Tibial artery (tissue), 4 donors: ENCODE measurements around the gene SNX32.

Experiments
- DNase-seq, 2 donors: peaks; one replicate each; pipeline ENCODE4 v3.0.0-alpha.2; 2019
- H3K27ac ChIP-seq, 2 donors: fragments of 200-600 bp; sonication (generic) in 1 of 2; 1 replicate in 1 of 2; 2 replicates in 1 of 2; pipeline ENCODE4 v1.5.1; 2018 to 2019; ENCODE audit warnings: mild to moderate bottlenecking in 1 of 2
- H3K27me3 ChIP-seq, 2 donors: fragments of 200-600 bp; sonication (generic) in 1 of 2; one replicate each; pipeline versions ENCODE4 v1.5.1 to v1.6.0; 2016 to 2019
- H3K36me3 ChIP-seq, 3 donors: fragments of 200-600 bp; sonication (generic) in 2 of 3; one replicate each; pipeline ENCODE4 v1.5.1; 2016 to 2019; ENCODE audit warnings: mild to moderate bottlenecking in 2 of 3
- H3K4me1 ChIP-seq, 4 donors: fragments of 200-600 bp; sonication (generic) in 2 of 4; 1 replicate in 3 of 4; 2 replicates in 1 of 4; pipeline ENCODE4 v1.5.1; 2016 to 2019
- H3K4me3 ChIP-seq, 2 donors: fragments of 200-600 bp; sonication (generic) in 1 of 2; 1 replicate in 1 of 2; 2 replicates in 1 of 2; pipeline ENCODE4 v1.5.1; 2018 to 2019; ENCODE audit warnings: mild to moderate bottlenecking in 2 of 2
- H3K9me3 ChIP-seq, 3 donors: fragments of 200-600 bp; sonication (generic) in 1 of 3; one replicate each; pipeline ENCODE4 v1.5.1; 2016 to 2019
- CTCF ChIP-seq, 2 experiments: fragments of 200-600 bp in 1 of 2; fragments of 450-650 bp in 1 of 2; IDR thresholded peaks; one replicate each; pipeline ENCODE4 v1.5.1; 2017 to 2019; ENCODE audit warnings: antibody characterized with exemption in 2 of 2, mild to moderate bottlenecking in 1 of 2, moderate library complexity in 1 of 2
- intact Hi-C: fragments of 100-400 bp; cut with DNase I; formaldehyde crosslinking; loops from one replicate; pipeline ENCODE4 v1.15.0; 2023; ENCODE audit warnings: low total_unique reads

Gene SNX32

GRCh38 chr11:65790902-65791650 lies 42.7 kb upstream of the SNX32 start:
- H3K27me3 ChIP-seq: peaks cover 10 to 85% of the 10 kb centered on the region in 2 donors
- H3K4me1 ChIP-seq: peaks cover 0 to 50% (median 23%) of the 10 kb centered on the region in 4 donors
- peaks cover 0 to 12% (median 0%) of the 10 kb centered on the region in 3 donors for H3K36me3 ChIP-seq
- intact Hi-C loops: no loop called here
- no peak for TF ChIP-seq CTCF (IDR thresholded peaks at IDR 0.05)
- no peak for DNase-seq
- no peak overlapping the region for H3K27ac ChIP-seq
- H3K4me3 ChIP-seq: no peak overlapping the region
- no peaks in the 10 kb centered on the region for H3K9me3 ChIP-seq

- H3K9me3 ChIP-seq: no peaks in the 10 kb centered on the region
- no peak for TF ChIP-seq CTCF (IDR thresholded peaks at IDR 0.05)
- H3K4me3 ChIP-seq: no peak overlapping the region
- H3K36me3 ChIP-seq: peaks cover 0 to 12% (median 0%) of the 10 kb centered on the region in 3 donors
- DNase-seq: no peak
- intact Hi-C loops: no loop called here
- peaks cover 10 to 85% of the 10 kb centered on the region in 2 donors for H3K27me3 ChIP-seq
- H3K27ac ChIP-seq: no peak overlapping the region
- H3K4me1 ChIP-seq: peaks cover 0 to 43% (median 16%) of the 10 kb centered on the region in 4 donors
These were observed 42.0 kb upstream of the SNX32 start for GRCh38 chr11:65791719-65792213.

DNA sequence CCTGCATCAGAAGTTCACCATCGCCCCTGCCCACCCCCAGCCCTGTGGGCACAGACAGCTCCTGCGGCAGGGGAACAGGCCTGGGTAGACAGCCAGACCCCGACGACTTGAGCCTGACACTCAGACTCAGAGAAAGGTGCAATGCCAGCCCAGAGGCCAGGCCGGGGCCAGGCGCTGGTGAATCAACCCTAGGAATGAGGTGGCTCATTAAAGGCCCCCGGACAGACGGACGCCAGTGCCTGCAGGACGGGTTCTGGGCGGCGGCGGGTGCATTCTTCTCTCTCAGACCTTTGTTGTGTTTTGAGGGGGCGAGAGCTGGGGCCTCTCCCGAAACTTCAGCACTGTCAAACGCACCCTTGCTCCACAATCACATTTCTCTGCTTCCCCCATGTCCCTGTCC lies 41.3 kb upstream of the SNX32 start:
- Histone ChIP-seq H3K4me1 (peaks cover 0 to 36% (median 10%) of the 10 kb centered on the region in 4 donors), H3K4me3 (no peak overlapping the region), H3K27ac (no peak overlapping the region), H3K9me3 (no peaks in the 10 kb centered on the region), H3K27me3 (peaks cover 10 to 85% of the 10 kb centered on the region in 2 donors), H3K36me3 (peaks cover 0 to 12% (median 0%) of the 10 kb centered on the region in 3 donors)
- TF ChIP-seq CTCF (IDR thresholded peaks at IDR 0.05): no peak
- intact Hi-C loops: no loop called here
- DNase-seq: no peak

DNA sequence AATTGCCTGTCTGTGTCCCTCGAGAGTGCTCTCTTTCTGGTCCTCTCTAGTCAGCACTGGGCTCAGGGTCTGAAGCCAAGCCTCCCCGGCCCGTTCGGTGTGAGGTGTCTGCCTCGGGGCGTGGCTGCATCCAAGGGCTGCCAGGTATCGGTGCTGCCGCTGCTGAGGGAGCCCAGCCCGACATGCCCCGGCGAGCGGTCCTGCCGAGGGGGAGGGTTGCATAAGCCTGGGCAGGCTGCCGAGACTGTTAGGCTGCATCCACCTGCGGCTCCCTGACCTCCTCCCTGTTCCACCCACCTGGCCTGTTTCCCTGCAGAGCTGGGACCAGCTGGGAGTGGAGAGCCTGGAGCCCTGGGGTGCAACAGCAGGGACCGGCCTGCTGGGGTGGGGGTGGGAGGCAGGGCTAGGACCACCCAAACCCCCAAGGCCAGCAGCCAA lies 40.6 kb upstream of the SNX32 start:
- H3K27me3 ChIP-seq: peaks cover 3 to 85% of the 10 kb centered on the region in 2 donors
- H3K4me3 ChIP-seq: no peak overlapping the region
- no peak overlapping the region for H3K27ac ChIP-seq
- H3K4me1 ChIP-seq: peaks cover 0 to 29% (median 3%) of the 10 kb centered on the region in 4 donors
- peaks cover 0 to 12% (median 0%) of the 10 kb centered on the region in 3 donors for H3K36me3 ChIP-seq
- no peaks in the 10 kb centered on the region for H3K9me3 ChIP-seq
- DNase-seq: no peak
- intact Hi-C loops: no loop called here
- TF ChIP-seq CTCF (IDR thresholded peaks at IDR 0.05): no peak

DNA sequence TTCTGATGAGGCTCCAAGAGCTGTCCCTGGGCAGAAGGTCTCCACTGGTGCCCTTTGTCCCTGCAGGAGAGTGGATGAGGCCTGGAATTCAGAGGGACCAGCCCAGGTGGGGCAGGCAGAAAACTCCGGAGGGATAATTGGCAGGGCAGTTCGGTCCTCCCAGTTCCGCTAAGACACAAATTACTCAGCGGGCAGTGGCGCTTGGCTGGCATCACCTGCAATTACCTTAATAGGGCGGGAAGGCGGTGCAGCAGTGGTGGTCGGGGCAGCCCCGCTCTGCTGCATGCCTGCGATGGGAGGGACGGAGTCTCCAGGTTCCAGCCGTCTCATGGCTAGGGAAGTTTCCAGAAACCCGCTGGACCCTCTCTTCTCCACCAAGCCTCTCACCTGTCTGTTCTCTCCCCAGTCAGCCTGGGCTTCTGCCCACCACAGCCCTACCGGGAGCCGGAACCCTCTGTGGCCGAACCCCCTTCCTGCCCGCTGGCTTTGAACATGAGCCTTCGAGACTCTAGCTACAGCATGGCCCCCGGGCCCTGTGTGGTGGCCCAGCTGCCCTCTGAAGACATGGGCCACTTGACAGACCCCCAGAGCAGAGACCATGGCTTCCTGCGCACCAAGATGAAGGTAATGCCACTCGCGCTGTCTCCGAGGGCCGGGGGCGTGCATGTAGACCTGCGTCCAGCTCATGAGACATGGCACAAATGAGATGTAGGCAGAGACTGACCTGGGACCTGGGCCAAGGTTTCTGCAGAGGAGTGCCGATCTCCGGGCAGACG lies 40.0 kb upstream of the SNX32 start:
- intact Hi-C loops: no loop called here
- DNase-seq: no peak

More for the DNA sequence above, 40.0 kb upstream of the SNX32 start:
- Histone ChIP-seq H3K27me3 (peaks cover 0 to 83% of the 10 kb centered on the region in 2 donors), H3K4me1 (peaks cover 0 to 23% (median 0%) of the 10 kb centered on the region in 4 donors), H3K36me3 (peaks cover 0 to 12% (median 0%) of the 10 kb centered on the region in 3 donors), H3K4me3 (no peak overlapping the region), H3K9me3 (no peaks in the 10 kb centered on the region), H3K27ac (no peak overlapping the region)
- no peak for TF ChIP-seq CTCF (IDR thresholded peaks at IDR 0.05)
